Measurements from ENCODE around the gene KRTAP1-1.

- TF ChIP-seq SUZ12 (IDR thresholded peaks at IDR 0.05; ENCODE audit: low read length), result no peak
- no peak for TF ChIP-seq CHD2 (IDR thresholded peaks at IDR 0.05; ENCODE audit: low read length)
- TF ChIP-seq CREB1 (IDR thresholded peaks at IDR 0.05), result no peak
- no peak for TF ChIP-seq CTCF (IDR thresholded peaks at IDR 0.05; ENCODE audit: control extremely low read depth in 1 of 3, insufficient read depth in 1 of 3, low read depth in 1 of 3, low read length in 3 of 3)
- TF ChIP-seq HDAC2 (IDR thresholded peaks at IDR 0.05; ENCODE audit: borderline replicate concordance in 1 of 2, low read depth in 2 of 2, low read length in 2 of 2), result no peak
- no peak for TF ChIP-seq POLR2AphosphoS5 (IDR thresholded peaks at IDR 0.05; ENCODE audit: low read depth, low read length)
- no peak for TF ChIP-seq USF2 (IDR thresholded peaks at IDR 0.05; ENCODE audit: low read length)
- TF ChIP-seq YY1 (IDR thresholded peaks at IDR 0.05; ENCODE audit: low read depth, low read length), result no peak
- TF ChIP-seq POLR2A (IDR thresholded peaks at IDR 0.05; ENCODE audit: control extremely low read depth in 1 of 2, low read depth in 2 of 2, low read length in 2 of 2), result no peak
- TF ChIP-seq TCF12 (IDR thresholded peaks at IDR 0.05; ENCODE audit: low read depth, low read length), result no peak
- no peak for TF ChIP-seq EZH2 (IDR thresholded peaks at IDR 0.05; ENCODE audit: low read depth, low read length, severe bottlenecking)
- TF ChIP-seq ZNF274 (IDR thresholded peaks at IDR 0.05; ENCODE audit: borderline replicate concordance, extremely low read depth, low read length), result no peak
- no peak for TF ChIP-seq SAP30 (IDR thresholded peaks at IDR 0.05; ENCODE audit: insufficient read depth, insufficient replicate concordance, low read length)
- no peak for TF ChIP-seq RAD21 (IDR thresholded peaks at IDR 0.05 in 1 of 2, conservative IDR thresholded peaks at IDR 0.05 in 1 of 2; ENCODE audit: low read depth in 2 of 2, low read length in 2 of 2)
Measured at GRCh38 chr17:41026715-41027471, 14.4 kb downstream of the KRTAP1-1 start, which contains the start of gene KRTAP1-5.

All from H1 (cell line).